BE2C (cell line): ENCODE results near the gene GHRL.

ENCODE experiments used
- DNase-seq: peaks from one replicate; pipeline ENCODE4 v3.0.0-alpha.2; 2020
- H3K27me3 ChIP-seq: fragments of 250-450 bp; sonication (Bioruptor Pico); 2 replicates; pipeline ENCODE4 v1.5.1; 2020; ENCODE audit warnings: mild to moderate bottlenecking
- H3K36me3 ChIP-seq: fragments of 250-450 bp; sonication (Bioruptor Pico); 2 replicates; pipeline ENCODE4 v1.5.1; 2020; ENCODE audit warnings: mild to moderate bottlenecking
- H3K4me1 ChIP-seq: fragments of 250-450 bp; sonication (Bioruptor Pico); 2 replicates; pipeline ENCODE4 v1.5.1; 2020
- H3K4me3 ChIP-seq: 2 replicates; pipeline ENCODE4 v1.5.1; 2011; ENCODE audit warnings: low read depth, low read length
- H3K9me3 ChIP-seq: fragments of 250-450 bp; sonication (Bioruptor Pico); 2 replicates; pipeline ENCODE4 v1.5.1; 2020
- TF ChIP-seq, protein P1 (sequence below): IDR thresholded peaks from 2 replicates; pipeline ENCODE4 v1.5.1; 2012; ENCODE audit warnings: mild to moderate bottlenecking, low read depth, low read length

Gene GHRL

DNA sequence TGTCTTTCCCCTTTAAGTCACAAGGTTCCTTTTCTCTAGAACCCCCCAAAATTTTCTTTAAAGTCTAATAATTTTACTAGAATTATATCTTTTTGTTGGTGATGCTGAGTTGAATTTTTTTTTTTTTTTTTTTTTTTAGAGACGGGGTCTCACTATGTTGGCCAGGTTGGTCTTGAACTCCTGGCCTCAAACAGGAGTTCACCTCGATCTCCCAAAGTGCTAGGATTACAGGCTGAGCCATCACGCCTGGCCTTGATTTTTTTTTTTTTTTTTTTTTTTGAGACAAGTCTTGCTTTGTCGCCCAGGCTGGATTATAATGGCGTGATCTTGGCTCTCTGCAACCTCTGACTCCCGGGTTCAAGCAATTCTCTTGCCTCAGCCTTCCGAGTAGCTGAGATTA, 15.9 kb upstream of the GHRL start:
- TF ChIP-seq, protein P1, sequence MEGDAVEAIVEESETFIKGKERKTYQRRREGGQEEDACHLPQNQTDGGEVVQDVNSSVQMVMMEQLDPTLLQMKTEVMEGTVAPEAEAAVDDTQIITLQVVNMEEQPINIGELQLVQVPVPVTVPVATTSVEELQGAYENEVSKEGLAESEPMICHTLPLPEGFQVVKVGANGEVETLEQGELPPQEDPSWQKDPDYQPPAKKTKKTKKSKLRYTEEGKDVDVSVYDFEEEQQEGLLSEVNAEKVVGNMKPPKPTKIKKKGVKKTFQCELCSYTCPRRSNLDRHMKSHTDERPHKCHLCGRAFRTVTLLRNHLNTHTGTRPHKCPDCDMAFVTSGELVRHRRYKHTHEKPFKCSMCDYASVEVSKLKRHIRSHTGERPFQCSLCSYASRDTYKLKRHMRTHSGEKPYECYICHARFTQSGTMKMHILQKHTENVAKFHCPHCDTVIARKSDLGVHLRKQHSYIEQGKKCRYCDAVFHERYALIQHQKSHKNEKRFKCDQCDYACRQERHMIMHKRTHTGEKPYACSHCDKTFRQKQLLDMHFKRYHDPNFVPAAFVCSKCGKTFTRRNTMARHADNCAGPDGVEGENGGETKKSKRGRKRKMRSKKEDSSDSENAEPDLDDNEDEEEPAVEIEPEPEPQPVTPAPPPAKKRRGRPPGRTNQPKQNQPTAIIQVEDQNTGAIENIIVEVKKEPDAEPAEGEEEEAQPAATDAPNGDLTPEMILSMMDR, result no peak
- no peak overlapping the region for H3K4me3 ChIP-seq
- peaks cover 15% of the 10 kb centered on the region for H3K36me3 ChIP-seq
- no peaks in the 10 kb centered on the region for H3K4me1 ChIP-seq
- H3K9me3 ChIP-seq, result no peaks in the 10 kb centered on the region
- DNase-seq, result no peak
- no peaks in the 10 kb centered on the region for H3K27me3 ChIP-seq

DNA sequence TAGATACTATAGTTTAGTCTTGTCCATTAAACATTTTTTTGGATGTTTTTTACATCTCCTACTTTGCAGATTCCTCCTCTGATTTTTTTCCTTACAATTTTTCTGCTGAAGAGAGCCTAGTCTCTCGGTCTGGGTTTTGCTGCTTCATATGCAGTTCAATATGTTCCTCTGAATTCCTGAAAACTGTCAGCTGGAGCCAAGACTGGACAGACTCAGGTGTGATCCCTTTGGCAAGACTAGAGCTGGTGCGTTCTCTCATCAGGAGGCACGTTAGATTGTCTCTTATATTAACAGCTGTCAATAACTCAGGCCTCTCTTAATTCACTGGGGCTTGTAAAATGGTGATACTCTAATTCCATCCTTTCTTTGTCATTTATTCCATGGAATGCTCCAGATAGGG, 13.4 kb upstream of the GHRL start:
- peaks cover 15% of the 10 kb centered on the region for H3K36me3 ChIP-seq

DNA sequence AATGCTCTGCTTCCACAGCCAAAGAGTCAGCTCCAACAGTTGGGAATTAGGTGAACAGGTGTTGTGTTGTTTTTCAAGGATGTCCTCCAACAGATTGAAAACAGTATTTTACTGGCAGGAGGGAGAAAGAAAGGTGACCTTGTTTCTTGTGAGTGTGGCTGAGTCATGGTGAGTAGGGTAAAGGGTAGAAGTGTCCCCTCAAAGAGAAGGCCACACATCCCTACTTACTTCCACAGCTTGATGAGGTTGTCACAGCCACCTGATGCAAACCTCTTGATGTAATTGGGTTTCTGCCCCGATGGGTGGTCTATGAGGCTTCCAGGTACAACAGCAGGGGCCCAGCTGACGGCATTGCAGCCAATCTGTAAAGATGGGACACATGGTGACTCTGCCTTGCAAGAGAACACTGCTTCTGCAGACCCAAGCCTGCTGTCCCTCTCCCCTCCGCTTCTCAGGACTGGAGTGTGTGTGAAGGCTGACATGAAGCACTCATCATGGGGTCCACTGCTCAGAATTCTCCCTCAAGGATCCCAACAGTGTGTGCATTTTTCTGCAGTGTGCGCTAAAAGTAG, 12.7 kb upstream of the GHRL start:
- Histone ChIP-seq H3K36me3 (peaks cover 15% of the 10 kb centered on the region), H3K27me3 (no peaks in the 10 kb centered on the region), H3K4me1 (no peaks in the 10 kb centered on the region), H3K4me3 (no peak overlapping the region), H3K9me3 (no peaks in the 10 kb centered on the region)
- DNase-seq, result no peak
- TF ChIP-seq, protein P1, result no peak

More for the DNA sequence above, 13.4 kb upstream of the GHRL start:
- Histone ChIP-seq H3K4me3 (no peak overlapping the region), H3K27me3 (no peaks in the 10 kb centered on the region), H3K4me1 (no peaks in the 10 kb centered on the region), H3K9me3 (no peaks in the 10 kb centered on the region)
- DNase-seq, result no peak
- TF ChIP-seq, protein P1, result no peak

DNA sequence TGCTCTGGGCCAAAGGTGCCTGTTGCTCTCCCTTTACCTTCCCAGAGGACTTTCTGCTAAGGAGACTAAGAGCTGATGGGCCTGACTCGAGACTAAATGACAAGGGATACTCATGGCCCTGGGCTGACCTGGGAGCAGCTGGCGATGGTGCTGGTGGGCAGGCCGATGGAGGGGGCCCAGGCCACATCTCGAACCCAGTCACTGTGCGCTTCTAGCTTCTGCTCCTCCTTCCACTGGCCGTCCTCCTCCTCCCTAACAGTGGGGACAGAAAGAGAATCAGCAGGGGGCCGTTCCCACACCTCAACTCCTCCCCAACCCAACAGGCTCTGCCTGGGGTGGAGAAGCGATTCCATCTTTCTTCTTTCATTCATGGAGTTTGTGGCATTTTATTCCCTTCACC, 12.2 kb upstream of the GHRL start:
- Histone ChIP-seq H3K9me3 (no peaks in the 10 kb centered on the region), H3K4me3 (no peak overlapping the region), H3K27me3 (no peaks in the 10 kb centered on the region), H3K36me3 (peaks cover 15% of the 10 kb centered on the region), H3K4me1 (no peaks in the 10 kb centered on the region)
- TF ChIP-seq, protein P1, result no peak
- DNase-seq, result no peak

DNA sequence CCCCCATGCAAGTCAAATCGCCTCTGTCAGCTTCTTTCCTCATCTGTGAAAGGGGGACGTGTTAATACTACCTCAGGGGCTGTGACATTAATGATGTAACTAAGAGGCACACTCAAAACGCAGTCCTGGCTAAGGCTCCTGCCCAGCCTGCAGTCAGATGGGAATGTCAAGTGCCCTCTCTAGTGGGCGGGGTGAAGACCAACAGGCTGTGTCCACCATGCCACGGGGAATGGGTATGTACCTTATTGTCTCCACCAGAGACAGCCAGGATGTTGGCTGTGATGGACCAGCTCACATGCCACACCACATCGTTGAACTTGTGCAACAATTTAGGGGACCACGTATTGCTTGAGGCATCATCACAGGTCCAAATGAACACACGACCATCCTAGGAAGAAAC, 11.0 kb upstream of the GHRL start:
- TF ChIP-seq, protein P1, result no peak
- Histone ChIP-seq H3K4me3 (no peak overlapping the region), H3K36me3 (peaks cover 15% of the 10 kb centered on the region), H3K9me3 (no peaks in the 10 kb centered on the region), H3K27me3 (no peaks in the 10 kb centered on the region), H3K4me1 (no peaks in the 10 kb centered on the region)
- DNase-seq, result no peak

DNA sequence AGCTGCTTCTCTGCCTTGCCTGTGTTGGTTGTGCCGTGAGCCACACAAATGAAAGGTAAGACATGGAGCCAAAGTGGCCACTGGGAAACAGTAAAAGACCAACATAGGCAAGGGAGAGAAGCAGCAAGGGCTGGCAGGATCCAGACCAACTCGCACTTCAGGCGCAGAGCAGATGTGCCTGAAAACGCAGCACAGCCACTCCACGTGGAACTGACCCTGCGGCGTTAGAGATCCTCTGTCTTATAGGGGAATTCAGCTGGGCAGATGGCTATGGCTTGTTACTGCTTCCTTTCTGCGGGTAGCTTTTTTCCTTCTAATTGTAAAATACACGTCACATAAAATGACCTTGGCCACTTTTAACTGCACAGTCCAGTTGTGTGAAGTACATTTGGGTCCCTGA, 10.4 kb upstream of the GHRL start:
- Histone ChIP-seq H3K4me1 (no peaks in the 10 kb centered on the region), H3K9me3 (no peaks in the 10 kb centered on the region), H3K4me3 (no peak overlapping the region), H3K36me3 (peaks cover 15% of the 10 kb centered on the region), H3K27me3 (no peaks in the 10 kb centered on the region)
- TF ChIP-seq, protein P1, result no peak
- no peak for DNase-seq
